Spleen (tissue), 7 donors: ENCODE measurements around the gene PRKG1.

ENCODE experiments used
- CTCF ChIP-seq, 11 experiments: fragments of 200-600 bp in 7 of 11; fragments of 450-650 bp in 4 of 11; sonication (generic) in 4 of 11; IDR thresholded peaks in 8 of 11; conservative IDR thresholded peaks in 3 of 11; 1 replicate in 7 of 11; 2 replicates in 4 of 11; pipeline versions ENCODE4 v1.4.0 to v1.8.0; 2016 to 2021; ENCODE audit warnings: antibody characterized with exemption in 11 of 11, inconsistent platforms in 4 of 11, mild to moderate bottlenecking in 1 of 11
- POLR2A ChIP-seq, 3 donors: fragments of 450-650 bp; IDR thresholded peaks; one replicate each; pipeline ENCODE4 v1.5.1; 2017; ENCODE audit warnings: antibody characterized with exemption in 3 of 3, mild to moderate bottlenecking in 1 of 3
- POLR2AphosphoS5 ChIP-seq, 3 donors: sonication (generic); formaldehyde crosslinking; IDR thresholded peaks; one replicate each; pipeline ENCODE4 v1.5.1; 2017; ENCODE audit warnings: antibody characterized with exemption in 3 of 3
- donor health status: DM: no; HTN: no; CAD: no; lungs with moderate emphysema.
- donor health status: DM: no; HTN: no; CAD: no.
- donor health status: DM: no; HTN: no; CAD: no.

DNA sequence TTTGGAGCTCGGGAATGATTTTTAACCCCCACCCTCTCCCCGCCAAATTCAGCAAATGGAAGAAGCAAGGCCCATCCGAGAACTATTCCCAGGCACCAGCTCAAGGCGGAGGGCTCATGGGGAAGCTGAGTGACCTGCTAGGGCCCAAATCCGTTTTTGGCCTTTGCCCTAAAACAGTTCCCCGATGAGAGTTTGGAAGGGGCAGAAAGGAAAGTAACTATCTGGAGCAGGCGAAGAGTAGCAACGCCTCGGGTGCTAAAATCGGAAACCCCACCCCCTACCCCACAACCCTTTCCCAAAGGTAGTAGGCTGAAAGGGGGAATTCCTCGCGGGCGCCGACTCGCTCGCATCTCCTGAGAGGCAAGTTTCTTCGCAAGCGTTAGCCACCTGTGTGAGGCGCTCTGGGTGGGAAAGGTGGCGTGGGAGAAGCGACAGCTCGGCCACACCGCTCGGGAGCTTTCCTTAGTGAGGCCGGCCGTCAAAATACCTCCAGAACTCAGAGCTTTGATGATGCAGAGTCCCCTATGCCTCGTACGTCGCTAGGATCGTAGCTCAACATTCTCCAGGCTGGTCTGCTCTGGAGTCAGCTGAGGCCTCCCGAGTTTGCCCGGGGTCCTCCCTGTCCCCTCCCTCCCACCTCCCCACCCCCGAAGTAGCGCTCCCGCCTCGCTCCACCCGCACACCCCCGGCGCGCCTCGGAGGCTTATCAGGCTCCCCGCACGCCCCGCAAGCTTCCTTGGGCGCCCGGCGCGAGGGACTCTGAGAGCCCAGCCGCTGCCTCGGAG is 642 bp upstream of the PRKG1 start:
- TF ChIP-seq CTCF (IDR thresholded peaks at IDR 0.05 in 8 of 11, conservative IDR thresholded peaks at IDR 0.05 in 3 of 11) (no peak), POLR2A (IDR thresholded peaks at IDR 0.05) (no peak), POLR2AphosphoS5 (IDR thresholded peaks at IDR 0.05) (no peak)
